Measurements from ENCODE around the gene KIAA0930. TPM values are rescaled to one million over a fixed set of nuclear protein-coding genes. Genes with fewer than 3 reads are reported as not detected.

KIAA0930 gene
- total and polyA plus RNA-seq, 10 donors: 32.6 to 93.1 (median 58.1) TPM

- 91 to 98% (median 96%) methylated on average over 3 of the region's 3 CpGs for WGBS, 5 donors
- Histone ChIP-seq H3K4me3 (no peak overlapping the region), H3K27ac (no peak overlapping the region), H3K9me3 (no peaks in the 10 kb centered on the region), H3K4me1 (peaks cover 4 to 22% (median 17%) of the 10 kb centered on the region in 6 donors), H3K36me3 (peaks cover 0 to 68% (median 11%) of the 10 kb centered on the region in 6 donors), H3K27me3 (replicated peaks in 1 of 7) (no peaks in the 10 kb centered on the region)
- intact Hi-C loops (cut with DNase I; ENCODE audit: low total_unique reads): no loop called here
- no peak for TF ChIP-seq POLR2A (IDR thresholded peaks at IDR 0.05)
- TF ChIP-seq CTCF (IDR thresholded peaks at IDR 0.05 in 8 of 11, conservative IDR thresholded peaks at IDR 0.05 in 3 of 11): no peak
- no peak for TF ChIP-seq POLR2AphosphoS5 (IDR thresholded peaks at IDR 0.05)
- DNase-seq: no peak
Observed at GRCh38 chr22:45154383-45154782, 86.3 kb downstream of the KIAA0930 start.

DNA sequence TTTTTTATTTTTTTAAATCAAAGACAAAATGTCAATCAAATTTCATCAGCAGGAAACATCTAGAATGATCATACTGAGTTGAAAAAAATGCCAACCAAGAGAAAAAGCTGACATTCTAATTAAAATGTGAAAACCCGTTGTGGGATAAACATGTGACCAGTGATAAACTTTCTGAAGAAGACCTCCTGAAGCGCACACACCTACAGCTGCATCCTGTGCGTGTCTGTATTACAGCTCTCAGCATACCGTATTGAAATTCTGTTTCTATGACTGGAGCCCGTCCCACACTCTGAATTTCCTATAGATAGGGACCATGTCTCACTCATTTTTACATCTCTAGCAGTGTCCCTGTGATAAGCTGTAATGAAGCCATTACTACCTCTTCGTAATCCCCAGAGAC, 89.2 kb downstream of the KIAA0930 start:
- intact Hi-C loops (cut with DNase I; ENCODE audit: low total_unique reads): no loop called here
- Histone ChIP-seq H3K27ac (no peak overlapping the region), H3K9me3 (no peaks in the 10 kb centered on the region), H3K4me3 (no peak overlapping the region), H3K27me3 (replicated peaks in 1 of 7) (no peaks in the 10 kb centered on the region), H3K4me1 (no peaks in the 10 kb centered on the region), H3K36me3 (peaks cover 0 to 64% (median 3%) of the 10 kb centered on the region in 6 donors)
- DNase-seq: no peak
- WGBS, 5 donors: 56 to 74% (median 69%) methylated on average over 6 of the region's 6 CpGs
- TF ChIP-seq CTCF (IDR thresholded peaks at IDR 0.05 in 8 of 11, conservative IDR thresholded peaks at IDR 0.05 in 3 of 11) (no peak), POLR2A (IDR thresholded peaks at IDR 0.05) (no peak)

DNA sequence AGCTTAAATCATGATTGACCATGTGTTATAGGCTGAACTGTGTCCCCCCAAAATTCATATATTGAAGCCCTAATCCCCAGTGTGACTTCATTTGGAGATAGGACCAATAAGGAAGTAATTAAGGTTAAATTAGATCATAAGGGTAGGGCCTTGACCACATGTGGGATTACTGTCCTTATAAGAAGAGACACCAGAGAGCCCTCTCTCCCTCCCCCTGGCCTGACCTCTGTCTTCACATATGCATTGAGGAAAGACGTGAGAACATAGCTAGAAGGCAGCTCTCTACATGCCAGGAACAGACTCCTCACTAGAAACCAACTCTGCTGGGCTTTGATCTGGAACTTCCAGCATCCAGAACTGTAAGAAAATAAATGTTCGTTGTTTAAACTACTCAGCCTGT, 90.6 kb downstream of the KIAA0930 start:
- no peak for TF ChIP-seq POLR2A (IDR thresholded peaks at IDR 0.05)
- no peak for TF ChIP-seq CTCF (IDR thresholded peaks at IDR 0.05 in 8 of 11, conservative IDR thresholded peaks at IDR 0.05 in 3 of 11)
- no peak for TF ChIP-seq POLR2AphosphoS5 (IDR thresholded peaks at IDR 0.05)
- no peak overlapping the region for H3K27ac ChIP-seq
- intact Hi-C loops (cut with DNase I; ENCODE audit: low total_unique reads): no loop called here
- no peak overlapping the region for H3K4me3 ChIP-seq
- DNase-seq: no peak
- H3K4me1 ChIP-seq: no peaks in the 10 kb centered on the region
- no peaks in the 10 kb centered on the region for H3K27me3 ChIP-seq (replicated peaks in 1 of 7)
- 49 to 93% (median 85%) methylated on average over 2 of the region's 2 CpGs for WGBS, 5 donors
- H3K36me3 ChIP-seq: peaks cover 0 to 50% (median 3%) of the 10 kb centered on the region in 6 donors
- no peaks in the 10 kb centered on the region for H3K9me3 ChIP-seq

DNA sequence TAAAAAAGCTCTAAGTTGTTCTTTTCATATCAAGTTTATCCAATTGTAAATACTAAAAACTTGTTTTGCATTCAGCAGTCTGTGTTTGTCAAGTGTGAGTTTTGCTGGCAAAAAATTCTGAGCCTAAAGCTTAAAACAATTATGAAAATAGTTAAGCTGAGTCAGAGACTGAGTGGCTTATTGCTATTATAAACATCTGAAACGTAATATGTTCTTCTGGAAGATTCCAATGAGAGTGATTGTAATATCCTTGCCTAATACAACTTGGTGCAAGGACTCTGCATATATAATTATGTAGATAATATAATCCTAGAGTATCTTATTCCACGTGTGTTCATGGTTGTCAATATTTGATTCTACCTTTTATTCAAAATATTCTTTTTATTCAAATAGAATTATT, 91.0 kb downstream of the KIAA0930 start:
- H3K27ac ChIP-seq: no peak overlapping the region
- intact Hi-C loops (cut with DNase I; ENCODE audit: low total_unique reads): no loop called here
- H3K9me3 ChIP-seq: no peaks in the 10 kb centered on the region
- 90 to 99% (median 96%) methylated on average over 2 of the region's 2 CpGs for WGBS, 5 donors
- peaks cover 0 to 46% (median 3%) of the 10 kb centered on the region in 6 donors for H3K36me3 ChIP-seq
- no peak for DNase-seq
- no peaks in the 10 kb centered on the region for H3K4me1 ChIP-seq
- no peaks in the 10 kb centered on the region for H3K27me3 ChIP-seq (replicated peaks in 1 of 7)
- H3K4me3 ChIP-seq: no peak overlapping the region
- TF ChIP-seq POLR2AphosphoS5 (IDR thresholded peaks at IDR 0.05) (no peak), CTCF (IDR thresholded peaks at IDR 0.05 in 8 of 11, conservative IDR thresholded peaks at IDR 0.05 in 3 of 11) (no peak), POLR2A (IDR thresholded peaks at IDR 0.05) (no peak)

All from spleen (tissue), 11 donors.